Activated B cell treated with CpG ODN at 0.5 μM for 24 hours (primary cell): ENCODE measurements around the gene FBXO48. TPM values are rescaled to one million over a fixed set of nuclear protein-coding genes. Genes with fewer than 3 reads are reported as not detected.
A peak's percentile ranks its signal among the peaks of the same experiment; 100 is the strongest.

Experiments used
- ATAC-seq: fragments of 200-7000 bp; cut with Tn5 transposase; one replicate; pipeline ENCODE4 v1.10.0; 2021; ENCODE audit warnings: low read depth, mild to moderate bottlenecking, moderate library complexity
- CTCF ChIA-PET: fragments of 350-600 bp; sonication (Branson Sonifier 250); formaldehyde crosslinking; loops from one replicate; lab custom pipeline; 2021; ENCODE audit warnings: antibody characterized with exemption; lab: Charles Lee
- POLR2A ChIA-PET: fragments of 350-600 bp; sonication (Branson Sonifier 250); formaldehyde crosslinking; loops from one replicate; lab custom pipeline; 2021; ENCODE audit warnings: antibody characterized with exemption; lab: Charles Lee
- DNase-seq: peaks from one replicate; pipeline ENCODE4 v3.0.0; 2022
- H3K27ac Mint-ChIP-seq: one replicate; pipeline ENCODE4 v1.8.0; 2020; ENCODE audit warnings: mixed read lengths
- H3K27me3 Mint-ChIP-seq: one replicate; pipeline ENCODE4 v1.8.0; 2021; ENCODE audit warnings: mixed read lengths
- H3K36me3 Mint-ChIP-seq: one replicate; pipeline ENCODE4 v1.8.0; 2021; ENCODE audit warnings: low read depth, mixed read lengths
- H3K4me1 Mint-ChIP-seq: one replicate; pipeline ENCODE4 v1.8.0; 2021; ENCODE audit warnings: mixed read lengths
- H3K4me3 Mint-ChIP-seq: one replicate; pipeline ENCODE4 v1.8.0; 2020; ENCODE audit warnings: mild to moderate bottlenecking, mixed read lengths
- H3K9me3 Mint-ChIP-seq: one replicate; pipeline ENCODE4 v1.8.0; 2020; ENCODE audit warnings: mixed read lengths
- intact Hi-C: fragments of 100-400 bp; cut with micrococcal nuclease; formaldehyde crosslinking; loops from one replicate; pipeline ENCODE4 v1.15.1; 2024
- total RNA-seq: library from RNA; stranded (reverse); gene quantifications from 2 replicates; pipeline ENCODE4 v1.2.3, GENCODE V29; 2022
- TF ChIP-seq, protein P1 (sequence below): fragments of 200-600 bp; IDR thresholded peaks from one replicate; pipeline ENCODE4 v1.8.0; 2022; ENCODE audit warnings: antibody characterized with exemption, mild to moderate bottlenecking

Gene FBXO48, protein sequence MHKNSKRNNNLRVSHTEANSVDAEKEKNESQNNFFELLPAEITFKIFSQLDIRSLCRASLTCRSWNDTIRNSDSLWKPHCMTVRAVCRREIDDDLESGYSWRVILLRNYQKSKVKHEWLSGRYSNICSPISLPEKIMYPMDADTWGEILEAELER
- total RNA-seq = 1.8 and 2.6 TPM in 2 replicates

GRCh38 chr2:68467077-68467960, at the start of gene FBXO48, which contains the start of gene APLF:
TSS of gene FBXO48 (minus strand) at chr2:68467294. CDS start at chr2:68465145, 2,149 bp downstream.
TSS of gene APLF (plus strand) at chr2:68467585. CDS start at chr2:68467732, 147 bp downstream.
- Mint-ChIP-seq H3K4me3 (peak within 1 kb of the TSS; percentile 98), H3K27me3 (no peaks in the 10 kb centered on the region), H3K4me1 (peaks cover 29% of the 10 kb centered on the region), H3K27ac (peak within 1 kb of the TSS; percentile 93), H3K36me3 (peaks cover 10% of the 10 kb centered on the region), H3K9me3 (no peaks in the 10 kb centered on the region)
- CTCF ChIA-PET = interaction anchor here (1.0 to 8.2 kb wide), 10 partner anchors 14 to 457 kb away, joined by 3 to 165 read pairs (median 11); no protein-coding TSS in a partner anchor
- POLR2A ChIA-PET = interaction anchor here (0.9 to 1.9 kb wide), 17 partner anchors 20 to 970 kb away, joined by 3 to 16 read pairs (median 4); partner anchors contain the start of genes NFU1 and PNO1
- TF ChIP-seq, protein P1, sequence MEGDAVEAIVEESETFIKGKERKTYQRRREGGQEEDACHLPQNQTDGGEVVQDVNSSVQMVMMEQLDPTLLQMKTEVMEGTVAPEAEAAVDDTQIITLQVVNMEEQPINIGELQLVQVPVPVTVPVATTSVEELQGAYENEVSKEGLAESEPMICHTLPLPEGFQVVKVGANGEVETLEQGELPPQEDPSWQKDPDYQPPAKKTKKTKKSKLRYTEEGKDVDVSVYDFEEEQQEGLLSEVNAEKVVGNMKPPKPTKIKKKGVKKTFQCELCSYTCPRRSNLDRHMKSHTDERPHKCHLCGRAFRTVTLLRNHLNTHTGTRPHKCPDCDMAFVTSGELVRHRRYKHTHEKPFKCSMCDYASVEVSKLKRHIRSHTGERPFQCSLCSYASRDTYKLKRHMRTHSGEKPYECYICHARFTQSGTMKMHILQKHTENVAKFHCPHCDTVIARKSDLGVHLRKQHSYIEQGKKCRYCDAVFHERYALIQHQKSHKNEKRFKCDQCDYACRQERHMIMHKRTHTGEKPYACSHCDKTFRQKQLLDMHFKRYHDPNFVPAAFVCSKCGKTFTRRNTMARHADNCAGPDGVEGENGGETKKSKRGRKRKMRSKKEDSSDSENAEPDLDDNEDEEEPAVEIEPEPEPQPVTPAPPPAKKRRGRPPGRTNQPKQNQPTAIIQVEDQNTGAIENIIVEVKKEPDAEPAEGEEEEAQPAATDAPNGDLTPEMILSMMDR = no peak
- DNase-seq (peak; percentile 96), ATAC-seq (peak; percentile 94)
- intact Hi-C loops = loop anchor here (1.0 to 10.0 kb wide), 14 partner anchors 26 to 1835 kb away; partner anchors contain the start of genes ANTXR1, C1D, FAM136A and GFPT1

GRCh38 chr2:68516051-68516955, 49.2 kb upstream of the FBXO48 start:
- ATAC-seq (no peak), DNase-seq (no peak)
- H3K4me3 Mint-ChIP-seq = no peak overlapping the region
- peaks cover 5% of the 10 kb centered on the region for H3K9me3 Mint-ChIP-seq
- peaks cover 5% of the 10 kb centered on the region for H3K36me3 Mint-ChIP-seq
- H3K27me3 Mint-ChIP-seq = no peaks in the 10 kb centered on the region
- intact Hi-C loops = no loop called here
- CTCF ChIA-PET = no interaction called here
- TF ChIP-seq, protein P1 = no peak
- POLR2A ChIA-PET = no interaction called here
- H3K4me1 Mint-ChIP-seq = no peaks in the 10 kb centered on the region
- H3K27ac Mint-ChIP-seq = no peak overlapping the region

GRCh38 chr2:68514316-68514929, 47.3 kb upstream of the FBXO48 start:
- Mint-ChIP-seq H3K36me3 (peaks cover 5% of the 10 kb centered on the region), H3K27me3 (no peaks in the 10 kb centered on the region), H3K4me1 (no peaks in the 10 kb centered on the region), H3K27ac (no peak overlapping the region), H3K4me3 (no peak overlapping the region), H3K9me3 (peaks cover 5% of the 10 kb centered on the region)
- DNase-seq (no peak), ATAC-seq (no peak)
- ChIA-PET CTCF (no interaction called here), POLR2A (no interaction called here)
- intact Hi-C loops = no loop called here
- TF ChIP-seq, protein P1 = no peak

DNA sequence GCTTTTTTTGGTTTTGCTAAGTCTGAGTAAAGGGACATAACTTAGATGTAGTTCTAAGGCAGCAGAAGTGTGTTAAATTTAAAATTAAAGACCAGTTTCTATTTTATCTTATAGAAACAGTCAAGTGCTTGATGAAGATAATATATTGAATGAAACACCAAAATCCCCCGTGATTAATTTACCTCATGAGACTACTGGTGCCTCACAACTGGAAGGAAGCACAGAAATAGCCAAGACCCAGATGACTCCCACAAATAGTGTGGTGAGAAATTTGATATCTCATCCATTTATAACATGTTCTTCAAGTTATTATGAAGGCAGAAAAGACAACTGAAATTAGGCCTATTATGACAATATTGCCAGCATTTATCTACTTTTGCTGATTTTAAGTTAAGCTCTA, 45.9 kb upstream of the FBXO48 start:
- no peak for DNase-seq
- no peaks in the 10 kb centered on the region for H3K4me1 Mint-ChIP-seq
- H3K27me3 Mint-ChIP-seq = no peaks in the 10 kb centered on the region
- H3K4me3 Mint-ChIP-seq = no peak overlapping the region
- peaks cover 9% of the 10 kb centered on the region for H3K36me3 Mint-ChIP-seq
- POLR2A ChIA-PET = no interaction called here
- ATAC-seq = no peak
- TF ChIP-seq, protein P1 = no peak
- CTCF ChIA-PET = no interaction called here
- intact Hi-C loops = no loop called here
- no peak overlapping the region for H3K27ac Mint-ChIP-seq
- peaks cover 9% of the 10 kb centered on the region for H3K9me3 Mint-ChIP-seq
